Aortic smooth muscle cell (primary cell): ENCODE data around the gene CNTROB. TPM values are rescaled to one million over a fixed set of nuclear protein-coding genes. Genes with fewer than 3 reads are reported as not detected.

Experiments
- total RNA-seq: library from RNA; depleted of rRNA; stranded (reverse); fragments of >200 nt; gene quantifications from 2 replicates; pipeline ENCODE4 v1.2.3, GENCODE V29; 2014

CNTROB gene, protein sequence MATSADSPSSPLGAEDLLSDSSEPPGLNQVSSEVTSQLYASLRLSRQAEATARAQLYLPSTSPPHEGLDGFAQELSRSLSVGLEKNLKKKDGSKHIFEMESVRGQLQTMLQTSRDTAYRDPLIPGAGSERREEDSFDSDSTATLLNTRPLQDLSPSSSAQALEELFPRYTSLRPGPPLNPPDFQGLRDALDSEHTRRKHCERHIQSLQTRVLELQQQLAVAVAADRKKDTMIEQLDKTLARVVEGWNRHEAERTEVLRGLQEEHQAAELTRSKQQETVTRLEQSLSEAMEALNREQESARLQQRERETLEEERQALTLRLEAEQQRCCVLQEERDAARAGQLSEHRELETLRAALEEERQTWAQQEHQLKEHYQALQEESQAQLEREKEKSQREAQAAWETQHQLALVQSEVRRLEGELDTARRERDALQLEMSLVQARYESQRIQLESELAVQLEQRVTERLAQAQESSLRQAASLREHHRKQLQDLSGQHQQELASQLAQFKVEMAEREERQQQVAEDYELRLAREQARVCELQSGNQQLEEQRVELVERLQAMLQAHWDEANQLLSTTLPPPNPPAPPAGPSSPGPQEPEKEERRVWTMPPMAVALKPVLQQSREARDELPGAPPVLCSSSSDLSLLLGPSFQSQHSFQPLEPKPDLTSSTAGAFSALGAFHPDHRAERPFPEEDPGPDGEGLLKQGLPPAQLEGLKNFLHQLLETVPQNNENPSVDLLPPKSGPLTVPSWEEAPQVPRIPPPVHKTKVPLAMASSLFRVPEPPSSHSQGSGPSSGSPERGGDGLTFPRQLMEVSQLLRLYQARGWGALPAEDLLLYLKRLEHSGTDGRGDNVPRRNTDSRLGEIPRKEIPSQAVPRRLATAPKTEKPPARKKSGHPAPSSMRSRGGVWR
- 21.5 and 30.1 TPM in 2 replicates for total RNA-seq

DNA sequence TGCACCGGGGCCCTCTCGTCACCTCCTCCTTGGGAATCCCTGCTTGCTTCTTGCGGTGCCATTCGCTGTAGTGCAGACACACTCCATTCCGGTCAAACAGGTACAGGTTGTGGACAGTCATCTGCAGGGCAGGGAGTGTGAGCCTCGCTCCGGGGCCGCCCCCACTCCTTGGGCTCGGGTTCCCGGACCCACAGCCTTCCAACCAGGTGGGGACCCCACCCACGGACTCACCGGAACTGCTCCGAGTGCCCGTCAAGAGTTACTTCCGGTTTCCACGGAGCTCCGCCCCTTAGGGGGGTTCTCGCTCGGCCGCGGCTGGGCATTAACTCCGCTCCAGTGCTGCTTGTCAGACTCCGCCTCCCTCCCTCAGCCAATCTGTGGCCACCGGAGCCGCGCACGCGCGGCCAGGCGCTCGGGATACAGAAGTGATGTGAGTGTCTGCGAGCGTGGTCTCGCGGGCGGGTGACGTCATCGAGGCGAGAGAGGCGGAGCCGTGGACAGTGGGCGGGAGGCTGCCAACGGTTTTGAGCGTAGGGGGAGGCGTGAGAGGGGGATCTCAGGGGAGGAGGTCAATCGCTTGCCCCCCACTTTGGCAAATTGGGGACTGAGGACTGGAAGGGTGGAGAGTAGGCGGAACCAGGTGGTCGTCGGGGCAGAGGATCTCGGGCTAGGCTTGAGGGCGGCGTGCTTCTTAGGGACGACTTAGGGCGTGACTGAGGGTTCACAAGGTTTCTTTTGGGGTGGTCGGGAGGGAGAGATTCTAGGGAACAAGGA lies at the start of gene CNTROB, which contains the start of gene TRAPPC1:
CNTROB (plus strand) TSS at position 498 of the 774 bp plus-strand sequence. CDS start 874 bp downstream, outside the sequence.
TRAPPC1 (minus strand) TSS at position 238 of the 774 bp plus-strand sequence; CDS start at position 121, 117 bp downstream.

DNA sequence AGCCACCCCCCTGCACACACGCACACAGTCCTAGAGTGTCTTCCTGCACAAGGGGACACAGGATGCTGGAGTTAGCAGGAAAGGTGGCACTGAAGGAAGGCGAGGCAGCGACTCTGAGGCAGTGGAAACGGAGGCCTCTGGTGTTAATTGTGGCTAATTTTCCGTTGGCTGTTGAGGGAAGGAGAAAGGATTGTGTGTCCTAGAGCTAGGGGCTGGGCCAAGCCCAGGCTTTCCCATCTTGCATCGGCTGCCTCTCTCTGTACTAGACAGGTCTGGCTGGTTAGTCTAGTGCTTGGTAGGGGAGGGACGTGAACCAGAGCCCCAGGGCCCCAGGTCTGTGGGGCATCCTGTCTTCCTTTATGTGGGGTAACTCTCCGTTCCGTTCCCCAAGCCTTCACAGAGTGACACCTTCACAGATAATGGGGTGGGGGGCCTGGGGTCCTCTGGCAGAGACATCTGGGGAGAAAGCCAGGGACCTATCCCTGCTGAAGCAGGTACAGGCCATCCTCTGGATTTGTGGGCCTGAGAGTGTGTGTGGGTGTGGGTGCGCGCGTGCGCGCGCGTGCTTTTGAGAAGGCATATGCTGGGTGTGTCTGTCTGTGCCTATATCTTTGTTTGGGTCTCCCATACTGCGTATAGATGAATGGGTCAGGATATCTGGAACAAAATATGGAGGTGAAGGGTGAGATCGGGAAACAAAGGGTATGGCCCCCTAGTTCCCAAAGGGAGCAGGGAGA lies 43.7 kb upstream of the CNTROB start, which contains the start of gene CHD3:
CHD3 (plus strand) TSS at position 606 of the 737 bp plus-strand sequence. CDS start 212 bp downstream, outside the sequence.

DNA sequence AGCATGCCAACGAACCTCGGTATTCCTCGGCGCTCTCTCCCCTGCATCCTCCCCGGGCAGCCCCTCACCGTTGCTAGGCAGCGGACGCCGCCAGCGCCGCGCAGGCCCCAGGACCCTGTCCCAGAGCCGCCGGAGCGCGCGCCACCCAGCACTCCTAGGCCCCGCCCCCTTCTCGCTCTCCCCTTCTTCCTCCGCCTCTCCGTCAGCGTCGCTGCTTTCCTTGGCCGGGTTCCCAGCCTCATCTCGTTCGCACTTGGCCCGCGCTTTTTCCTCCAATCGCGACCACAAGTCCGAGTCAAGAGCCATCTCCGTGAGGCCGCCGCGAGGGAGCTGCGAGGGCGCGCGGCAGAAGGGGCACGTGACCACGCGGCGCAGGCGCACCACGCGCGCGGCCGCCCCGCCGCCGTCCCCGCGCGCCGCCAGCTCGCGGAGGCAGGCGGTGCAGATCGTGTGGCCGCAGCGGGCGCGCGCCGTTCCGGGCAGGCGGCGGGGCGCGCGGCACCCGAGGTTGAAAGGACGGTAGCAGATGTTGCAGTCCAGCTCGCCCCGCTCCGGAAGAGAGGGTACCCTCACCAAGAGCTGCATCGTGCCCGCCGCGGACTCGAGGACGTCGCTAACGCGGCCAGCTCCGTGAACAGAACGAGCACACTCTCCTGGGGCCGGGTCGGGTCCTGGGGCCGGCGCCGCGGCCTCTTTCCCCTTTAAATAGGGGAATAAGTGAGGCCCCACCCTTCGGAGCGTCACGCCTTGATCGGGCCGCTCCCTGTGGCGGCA lies 16.2 kb upstream of the CNTROB start, which contains the start of gene RNF227:
RNF227 (minus strand) TSS at position 679 of the 774 bp plus-strand sequence; CDS start at position 585, 94 bp downstream.

GRCh38 chr17:7929158-7930023 lies 2.6 kb upstream of the CNTROB start, which contains the start of gene KCNAB3:
KCNAB3 (minus strand) TSS chr17:7929856; CDS start chr17:7929435, 421 bp downstream.

Other genes with a start within 250 kb of the CNTROB start
- gene TP53, start 244.7 kb upstream of the CNTROB start, total RNA-seq: 14.1 and 19.5 TPM in 2 replicates
- gene WRAP53, start 243.7 kb upstream of the CNTROB start, total RNA-seq: 3.3 and 4.9 TPM in 2 replicates
- gene EFNB3, start 227.0 kb upstream of the CNTROB start, total RNA-seq: under 0.01 and 0.12 TPM in 2 replicates
- 0.12 and 0.13 TPM in 2 replicates for gene DNAH2, start 214.5 kb upstream of the CNTROB start, total RNA-seq
- 3.6 and 3.9 TPM in 2 replicates for gene KDM6B, start 98.0 kb upstream of the CNTROB start, total RNA-seq
- 0.37 and 0.40 TPM in 2 replicates for gene TMEM88, start 77.1 kb upstream of the CNTROB start, total RNA-seq
- gene NAA38, start 74.6 kb upstream of the CNTROB start, total RNA-seq: 92.8 and 145 TPM in 2 replicates
- gene CYB5D1, start 74.2 kb upstream of the CNTROB start, total RNA-seq: 9.4 and 9.9 TPM in 2 replicates
- 135 and 146 TPM in 2 replicates for gene CHD3, start 43.4 kb upstream of the CNTROB start, total RNA-seq
- 0.87 and 3.7 TPM in 2 replicates for gene RNF227, start 15.9 kb upstream of the CNTROB start, total RNA-seq
- 0.13 and 0.25 TPM in 2 replicates for gene KCNAB3, start 2.4 kb upstream of the CNTROB start, total RNA-seq
- 51.5 and 60.6 TPM in 2 replicates for gene TRAPPC1, start 260 bp upstream of the CNTROB start, total RNA-seq
- gene GUCY2D, start 70.4 kb downstream of the CNTROB start, total RNA-seq: not detected in 2 replicates
- not detected in 2 replicates for gene ALOX15B, start 106.9 kb downstream of the CNTROB start, total RNA-seq
- gene ALOX12B, start 155.5 kb downstream of the CNTROB start, total RNA-seq: not detected in 2 replicates
- gene ALOXE3, start 186.3 kb downstream of the CNTROB start, total RNA-seq: not detected in 2 replicates
- 0.12 TPM in 1 of 2 replicates, not detected in the other for gene HES7, start 191.9 kb downstream of the CNTROB start, total RNA-seq
- gene PER1, start 220.2 kb downstream of the CNTROB start, total RNA-seq: 9.4 and 10.9 TPM in 2 replicates
- gene VAMP2, start 230.7 kb downstream of the CNTROB start, total RNA-seq: 7.1 and 10.4 TPM in 2 replicates
- gene TMEM107, start 244.2 kb downstream of the CNTROB start, total RNA-seq: 27.4 and 35.0 TPM in 2 replicates